GM18502 (cell line): ENCODE results near the gene INAFM2.

Source experiments
- ATAC-seq: cut with Tn5 transposase; IDR thresholded peaks from one replicate; pipeline ENCODE4 v1.9.1; 2021; ENCODE audit warnings: mild to moderate bottlenecking; ENCODE audit not compliant: unreplicated experiment, poor library complexity

INAFM2 gene

DNA sequence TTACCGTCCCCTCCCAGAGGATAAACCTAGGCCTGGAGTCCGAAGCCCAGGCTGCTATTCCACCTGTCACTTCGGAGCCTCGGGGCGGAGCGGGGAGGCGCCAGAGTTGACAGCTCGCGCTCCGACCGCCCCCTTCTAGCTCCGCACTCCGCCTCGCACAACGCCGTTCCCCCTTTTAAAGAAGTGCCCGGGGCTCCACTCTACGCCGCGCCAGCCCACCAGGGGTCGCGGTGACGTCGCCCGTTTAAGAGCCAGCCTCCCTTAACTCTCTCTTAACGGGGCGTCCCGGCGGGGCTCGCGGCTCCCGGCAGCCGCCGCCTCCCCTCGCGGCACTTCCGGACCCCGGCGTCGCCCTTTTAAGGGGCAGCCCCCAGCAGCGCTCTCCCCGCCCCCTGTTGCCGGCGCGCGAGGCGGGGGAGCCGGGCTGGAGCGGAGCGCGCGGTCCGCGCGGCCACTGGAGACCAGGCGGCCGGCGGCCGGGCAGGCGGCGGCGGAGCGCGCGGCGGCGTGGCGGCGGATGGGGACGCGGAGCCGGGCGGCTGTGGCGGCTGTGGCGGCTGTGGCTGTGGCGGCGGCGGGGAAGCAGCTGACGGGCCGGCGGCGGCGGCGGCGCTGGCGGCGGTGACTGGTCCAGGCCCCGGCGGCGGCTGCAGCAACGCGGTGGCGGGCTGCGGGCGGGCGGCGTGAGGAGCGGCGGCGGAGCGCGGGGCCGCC is at the start of gene INAFM2:
Gene INAFM2 (plus strand): TSS at position 454 of the 714 bp plus-strand sequence. CDS start 364 bp downstream, outside the sequence.
- peak; percentile 94 for ATAC-seq

DNA sequence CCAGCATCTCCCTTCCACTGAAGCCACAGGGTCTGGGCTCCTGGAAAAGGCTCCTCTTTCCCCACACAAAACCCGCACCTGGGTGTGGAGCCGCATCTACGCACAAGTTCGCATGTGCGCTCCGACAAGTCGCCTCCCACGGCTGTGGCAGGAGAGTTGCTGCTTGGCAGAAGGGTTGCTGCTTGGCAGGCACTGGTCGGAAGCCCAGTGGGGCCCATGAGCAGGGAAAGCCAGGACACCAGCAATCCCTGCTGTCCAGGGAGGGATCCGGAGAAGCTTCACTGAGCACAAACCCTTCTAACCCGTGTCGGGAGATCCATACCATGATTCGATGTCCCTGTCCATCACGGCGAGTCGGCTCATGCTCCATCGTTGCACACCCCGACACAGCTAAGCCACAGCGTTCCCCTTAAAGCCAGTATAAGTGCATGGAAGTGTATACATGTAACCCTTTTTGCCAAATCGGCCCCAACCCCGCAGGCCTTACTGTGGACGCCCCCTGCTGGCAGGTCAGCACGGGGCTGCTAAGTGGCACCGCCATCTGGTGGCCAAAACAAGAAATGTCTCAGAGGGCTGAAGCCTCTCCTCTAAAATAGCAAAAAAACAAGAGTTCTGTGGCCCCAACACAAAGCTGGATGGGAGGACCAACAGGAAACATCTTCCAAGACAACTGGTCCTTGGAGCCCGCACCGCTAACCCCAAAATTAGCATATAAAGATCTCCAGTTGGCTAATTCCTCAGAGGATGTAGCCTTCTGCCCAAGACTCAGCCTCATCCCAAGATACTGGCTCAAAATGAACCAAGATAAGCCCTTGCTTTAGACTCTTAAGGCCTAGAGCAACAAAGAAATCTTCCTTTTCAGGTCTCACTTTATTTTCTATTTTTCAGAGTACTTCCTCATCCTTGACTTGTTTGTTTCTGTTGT is 48.9 kb upstream of the INAFM2 start:
- no peak for ATAC-seq

GRCh38 chr15:40275523-40275922 is 48.0 kb upstream of the INAFM2 start:
- ATAC-seq, result no peak

DNA sequence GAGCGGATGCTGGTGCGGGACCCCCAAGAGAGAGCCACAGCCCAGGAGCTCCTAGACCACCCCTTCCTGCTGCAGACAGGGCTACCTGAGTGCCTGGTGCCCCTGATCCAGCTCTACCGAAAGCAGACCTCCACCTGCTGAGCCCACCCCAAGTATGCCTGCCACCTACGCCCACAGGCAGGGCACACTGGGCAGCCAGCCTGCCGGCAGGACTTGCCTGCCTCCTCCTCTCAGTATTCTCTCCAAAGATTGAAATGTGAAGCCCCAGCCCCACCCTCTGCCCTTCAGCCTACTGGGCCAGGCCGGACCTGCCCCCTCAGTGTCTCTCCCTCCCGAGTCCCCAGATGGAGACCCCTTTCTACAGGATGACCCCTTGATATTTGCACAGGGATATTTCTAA is 47.5 kb upstream of the INAFM2 start:
- ATAC-seq, result no peak

- no peak for ATAC-seq
Observed at GRCh38 chr15:40276927-40277326, 46.6 kb upstream of the INAFM2 start.

DNA sequence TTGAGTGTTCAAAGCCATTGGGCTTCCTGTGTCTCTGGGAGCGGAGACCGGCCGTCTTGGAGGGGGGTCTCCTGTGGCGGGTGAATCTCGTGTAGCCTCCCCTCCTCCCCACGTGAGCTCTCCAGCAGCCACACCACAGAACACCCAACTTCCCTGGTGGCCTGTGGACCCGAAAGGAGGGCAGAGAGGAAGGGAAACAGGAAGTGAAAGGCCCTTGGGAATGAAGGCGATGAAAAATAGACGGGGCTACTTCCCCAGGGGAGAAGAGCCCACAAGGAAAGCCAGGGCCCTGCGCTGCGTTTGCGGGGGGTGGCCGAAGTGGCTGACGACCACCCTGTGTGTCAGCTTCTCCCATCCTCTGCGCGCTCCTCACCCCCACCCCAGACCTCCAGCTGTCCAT is 46.0 kb upstream of the INAFM2 start:
- no peak for ATAC-seq

DNA sequence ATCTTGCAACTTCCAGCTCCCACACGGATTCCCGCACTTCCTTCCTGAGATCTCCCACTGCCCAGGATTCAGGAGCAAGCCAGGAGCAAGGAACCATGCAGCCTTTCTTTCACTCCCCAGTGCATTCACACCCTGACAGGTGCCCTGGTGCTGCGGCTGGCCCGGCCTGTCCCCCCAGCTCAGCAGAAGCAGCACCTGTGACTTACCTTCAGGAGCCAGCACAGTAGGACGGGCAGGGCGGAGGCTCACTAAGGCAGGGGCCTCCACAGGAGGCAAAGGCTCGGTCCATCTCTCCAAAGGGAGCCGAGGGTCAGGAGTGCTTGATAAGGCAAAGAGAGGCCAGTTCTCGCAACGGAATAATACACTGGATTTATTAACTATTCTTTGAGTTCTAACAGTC is 45.5 kb upstream of the INAFM2 start:
- no peak for ATAC-seq

GRCh38 chr15:40279437-40280141 is 43.9 kb upstream of the INAFM2 start:
- no peak for ATAC-seq

GRCh38 chr15:40280260-40281056 is 43.0 kb upstream of the INAFM2 start:
- ATAC-seq, result no peak

DNA sequence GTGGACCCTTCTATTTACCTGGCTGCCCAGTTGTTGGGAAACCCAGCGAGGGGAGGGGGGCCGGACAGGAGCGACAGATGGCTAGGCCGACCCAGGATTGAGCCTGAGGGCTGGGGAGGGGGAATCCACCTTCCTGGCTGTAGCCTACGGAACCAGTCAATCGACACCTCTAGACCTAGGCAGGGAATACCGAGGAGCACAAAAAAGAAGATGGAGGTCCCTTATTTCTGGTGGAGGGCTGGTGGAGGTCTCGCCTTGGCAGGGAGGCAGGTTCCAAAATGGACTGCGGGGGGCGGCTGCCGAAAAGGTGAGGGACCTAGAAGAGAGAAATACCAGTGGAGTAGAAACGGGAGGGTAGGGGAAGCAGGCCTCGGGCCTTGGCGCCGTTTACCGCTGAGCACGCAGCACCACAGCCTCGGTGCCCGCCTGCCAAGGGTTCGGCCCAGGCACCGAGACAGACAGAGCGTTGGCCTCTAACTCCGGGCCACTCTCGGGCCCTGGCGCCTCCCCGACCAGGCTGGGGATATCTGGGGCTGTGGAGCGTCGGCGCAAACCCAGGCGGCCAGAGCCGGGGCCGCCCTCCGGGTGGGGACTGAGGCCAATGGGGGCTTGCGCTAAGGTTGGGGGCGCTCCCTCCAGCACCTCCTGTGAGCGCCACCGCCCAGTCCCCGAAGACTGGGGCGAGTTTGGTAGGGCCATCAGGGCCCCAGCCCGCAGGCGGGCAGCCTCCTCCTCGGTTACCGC is 42.3 kb upstream of the INAFM2 start:
- ATAC-seq, result no peak

- no peak for ATAC-seq
Observed at GRCh38 chr15:40281801-40282146, 41.7 kb upstream of the INAFM2 start.

DNA sequence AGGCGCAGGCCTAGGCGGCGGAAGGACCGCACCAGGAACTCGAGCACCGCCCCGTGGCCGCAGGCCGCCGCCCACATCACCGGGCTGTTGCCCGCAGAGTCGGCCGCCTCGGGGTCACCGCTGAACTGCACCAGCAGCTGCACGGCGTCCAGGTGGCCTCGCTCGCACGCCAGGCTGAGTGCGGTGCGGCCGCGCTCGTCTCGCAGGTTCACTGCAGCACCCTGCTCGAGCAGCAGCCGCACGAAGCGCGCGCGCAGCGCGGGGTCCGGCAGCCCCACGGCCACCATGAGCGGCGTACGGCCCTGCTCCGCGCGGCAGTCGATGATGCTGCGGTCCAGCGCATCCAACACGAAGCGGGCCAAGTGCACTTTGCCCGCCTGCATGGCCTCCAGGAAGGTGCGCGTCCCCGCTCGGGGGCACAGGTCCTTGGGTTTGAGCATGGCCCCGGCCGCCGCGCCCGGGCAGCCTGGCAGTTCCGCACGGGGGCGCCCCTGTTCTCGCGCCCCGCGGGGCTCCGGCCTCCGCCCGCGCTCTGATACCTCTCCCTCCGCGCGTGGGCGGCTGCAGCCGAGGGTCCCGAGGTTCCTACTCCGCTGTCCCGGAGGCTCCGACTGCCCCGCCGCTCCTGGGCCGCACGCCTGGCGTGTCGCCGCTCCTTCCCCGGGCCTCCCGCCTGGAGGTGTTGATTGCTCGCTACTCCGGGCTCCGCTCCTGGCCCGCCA is 41.2 kb upstream of the INAFM2 start:
- no peak for ATAC-seq

DNA sequence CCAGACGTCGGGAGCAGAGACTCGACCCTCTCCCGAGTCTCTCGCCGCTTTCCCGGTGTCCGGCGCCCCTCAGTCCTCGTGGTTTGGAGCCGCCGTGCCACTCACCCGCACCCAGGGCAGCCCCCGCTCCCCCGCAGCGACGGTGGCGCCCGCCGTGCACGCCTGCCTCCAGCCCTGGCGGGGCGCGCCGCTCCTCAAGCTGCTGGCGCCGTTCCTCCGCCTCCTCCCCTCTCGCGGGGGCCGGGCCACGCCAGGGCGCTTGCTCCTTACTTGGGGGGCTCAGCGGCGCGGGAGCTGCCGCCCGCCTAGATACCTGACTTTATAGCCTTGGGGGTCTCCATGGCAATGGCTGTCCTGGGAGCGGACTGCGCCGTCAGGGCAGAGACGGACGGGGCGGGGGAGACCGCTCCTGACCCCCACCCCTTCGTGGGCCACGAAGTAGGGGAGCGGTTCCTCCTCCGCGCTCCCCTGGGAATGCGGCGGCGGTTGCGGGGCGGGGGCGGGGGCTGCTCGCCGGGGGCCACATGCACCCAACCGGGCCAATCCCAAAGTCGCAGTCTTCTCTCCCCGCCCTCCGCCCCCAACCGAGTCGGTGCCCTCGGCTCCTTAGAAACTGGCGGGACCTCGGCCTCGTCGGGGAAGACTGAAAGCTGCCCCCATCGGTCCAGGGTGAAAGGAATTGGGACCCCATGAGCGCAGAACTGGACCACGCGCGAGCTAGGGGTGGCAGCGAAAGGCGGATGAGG is 40.5 kb upstream of the INAFM2 start, which contains the start of gene ANKRD63:
Gene ANKRD63 (minus strand): TSS at position 196 of the 746 bp plus-strand sequence. CDS start 478 bp downstream, outside the sequence.
- no peak for ATAC-seq

DNA sequence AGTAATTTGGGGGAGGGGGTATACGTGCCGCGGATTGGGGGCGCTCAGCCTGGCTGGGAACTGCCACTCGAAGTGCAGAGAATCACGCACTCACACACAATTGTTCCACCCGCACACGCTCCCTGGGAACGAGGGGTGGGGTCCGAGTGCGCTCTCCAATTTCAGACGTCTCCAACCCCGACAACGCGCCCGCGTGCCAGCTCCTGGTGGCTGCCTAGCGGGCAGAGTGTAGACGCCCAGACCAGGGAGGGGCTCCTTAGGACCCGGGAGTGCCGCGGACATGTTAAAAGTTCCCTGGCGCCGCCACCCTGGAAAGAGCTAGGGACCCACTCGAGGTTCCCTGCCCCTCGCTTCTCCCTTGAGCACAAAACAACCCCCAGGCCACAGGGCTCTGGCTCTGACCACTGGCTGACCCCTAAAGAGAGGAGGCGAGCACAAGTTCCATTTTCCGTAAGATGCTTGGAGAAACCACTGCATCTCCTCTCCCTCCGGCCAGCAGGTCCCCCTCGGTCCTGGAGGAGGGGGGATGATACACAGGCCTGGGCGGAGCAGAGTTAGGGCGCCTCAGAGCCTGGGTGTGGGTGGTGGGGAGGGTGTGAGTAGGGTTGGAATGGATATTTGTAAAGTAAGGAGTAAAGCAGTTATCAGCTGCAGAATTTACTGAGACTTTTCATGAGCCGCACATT is 39.7 kb upstream of the INAFM2 start:
- ATAC-seq, result no peak

DNA sequence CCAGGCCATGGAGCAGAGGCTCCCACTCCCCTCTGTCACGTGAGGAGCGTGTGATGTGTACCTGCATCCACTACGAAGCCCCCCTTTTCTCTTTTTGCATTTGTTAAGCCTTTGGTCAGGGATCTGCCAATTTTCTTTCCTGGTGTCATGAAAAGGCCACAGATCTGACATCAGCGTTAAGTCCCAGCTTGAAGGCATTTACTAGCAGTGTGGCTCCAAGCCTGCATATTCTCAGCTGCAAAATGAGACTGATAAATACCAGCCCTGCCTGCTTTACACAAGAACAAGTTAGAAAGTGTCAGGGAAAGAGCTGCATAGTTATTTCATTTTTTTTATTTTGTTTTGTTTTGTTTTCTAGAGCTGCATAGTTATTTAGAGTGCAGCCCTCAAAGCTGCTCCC is 38.3 kb upstream of the INAFM2 start:
- no peak for ATAC-seq

DNA sequence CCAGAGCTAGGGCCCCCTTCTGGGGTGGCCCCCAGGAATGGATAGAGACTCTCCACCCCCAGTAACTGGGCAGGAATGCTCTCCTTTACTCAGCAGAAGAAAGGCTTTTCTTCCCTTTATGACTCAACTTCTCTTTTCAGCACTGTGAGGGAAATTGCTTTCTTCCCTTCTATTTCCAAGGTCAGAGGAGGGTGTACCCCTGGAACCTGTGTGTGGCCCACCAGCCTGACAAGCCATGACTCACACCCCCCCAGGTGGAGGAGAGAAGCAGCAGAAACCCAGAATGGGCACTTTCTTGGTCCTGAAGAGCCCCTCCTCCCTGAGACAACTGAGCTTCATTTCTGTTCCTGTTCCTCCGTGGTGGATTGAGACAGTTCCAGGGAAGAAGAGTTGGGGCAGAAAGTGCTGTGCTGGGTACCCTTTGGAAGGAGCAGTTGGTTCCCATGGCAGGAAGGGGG is 37.9 kb upstream of the INAFM2 start:
- no peak for ATAC-seq

- no peak for ATAC-seq
Observed at GRCh38 chr15:40286061-40286532, 37.4 kb upstream of the INAFM2 start.
